H1 (cell line): ENCODE data around the gene OPCML. TPM values are rescaled to one million over a fixed set of nuclear protein-coding genes. Genes with fewer than 3 reads are reported as not detected.

ENCODE experiments used
- CTCF ChIA-PET: fragments of 300-600 bp; sonication (Branson Sonifier 250); formaldehyde crosslinking; loops from one replicate; lab custom pipeline; 2021; ENCODE audit not compliant: partially characterized antibody; lab: Charles Lee
- POLR2A ChIA-PET: fragments of 300-600 bp; sonication (Branson Sonifier 250); formaldehyde crosslinking; loops from one replicate; lab custom pipeline; 2021; ENCODE audit warnings: inconsistent platforms; ENCODE audit not compliant: partially characterized antibody; lab: Charles Lee
- DNase-seq, 2 experiments: peaks; one replicate each; pipeline versions ENCODE4 v3.0.0 to v3.0.0-alpha.2; 2010 to 2022; ENCODE audit warnings: low spot score in 2 of 2, low read depth in 1 of 2, mixed read lengths in 1 of 2
- FAIRE-seq: peaks from 2 replicates; lab custom pipeline; 2011; peaks lifted over from hg19 to GRCh38; lab: Jason Lieb, UNC
- H2AFZ ChIP-seq: 2 replicates; pipeline ENCODE4 v1.8.1; 2012; ENCODE audit warnings: low read length, inconsistent platforms
- H2AK5ac ChIP-seq: 2 replicates; pipeline ENCODE4 v1.6.1; 2013; ENCODE audit warnings: low read depth, low read length
- H2BK120ac ChIP-seq: replicated peaks from 2 replicates; pipeline ENCODE3; 2013; ENCODE audit warnings: low read depth, low read length, inconsistent platforms
- H2BK12ac ChIP-seq: 2 replicates; pipeline ENCODE4 v1.6.1; 2013; ENCODE audit warnings: low read depth, low read length
- H2BK15ac ChIP-seq: 2 replicates; pipeline ENCODE4 v1.6.1; 2013; ENCODE audit warnings: low read length
- H2BK20ac ChIP-seq: 2 replicates; pipeline ENCODE4 v1.6.1; 2013; ENCODE audit warnings: low read length
- H2BK5ac ChIP-seq: 2 replicates; pipeline ENCODE4 v1.6.1; 2013; ENCODE audit warnings: low read depth, low read length
- H3K14ac ChIP-seq: 2 replicates; pipeline ENCODE4 v1.6.1; 2013; ENCODE audit warnings: inconsistent platforms; ENCODE audit not compliant: insufficient read length
- H3K18ac ChIP-seq: 2 replicates; pipeline ENCODE4 v1.6.1; 2013; ENCODE audit warnings: low read length; ENCODE audit errors: extremely low read depth
- H3K23ac ChIP-seq: 2 replicates; pipeline ENCODE4 v1.6.1; 2013; ENCODE audit warnings: inconsistent platforms; ENCODE audit not compliant: insufficient read length
- H3K23me2 ChIP-seq: 2 replicates; pipeline ENCODE4 v1.6.1; 2013; ENCODE audit warnings: low read depth, low read length
- H3K27ac ChIP-seq: 2 replicates; pipeline ENCODE4 v1.6.1; 2011; ENCODE audit warnings: low read depth, low read length, inconsistent platforms
- H3K27me3 ChIP-seq, 4 experiments: replicated peaks in 1 of 4; 1 replicate in 1 of 4; 2 replicates in 3 of 4; pipeline versions ENCODE4 v1.6.1 to v1.8.1; 2011 to 2013; ENCODE audit warnings: low read length in 3 of 4, mild to moderate bottlenecking in 3 of 4, inconsistent platforms in 2 of 4, mixed read lengths in 2 of 4, moderate library complexity in 1 of 4; ENCODE audit not compliant: control insufficient read depth in 3 of 4, insufficient read depth in 3 of 4; ENCODE audit errors: extremely low read depth in 1 of 4
- H3K36me3 ChIP-seq, 4 experiments: 2 replicates each; pipeline versions ENCODE4 v1.6.1 to v1.8.1; 2011 to 2013; ENCODE audit warnings: mild to moderate bottlenecking in 4 of 4, low read length in 3 of 4, moderate library complexity in 2 of 4, control low read depth in 1 of 4, inconsistent platforms in 1 of 4; ENCODE audit not compliant: insufficient read depth in 4 of 4, control insufficient read depth in 2 of 4
- H3K4ac ChIP-seq: replicated peaks from 2 replicates; pipeline ENCODE3; 2013; ENCODE audit warnings: low read length, low read depth, mixed read lengths, inconsistent platforms; ENCODE audit not compliant: insufficient read length
- H3K4me1 ChIP-seq, 4 experiments: replicated peaks in 1 of 4; 1 replicate in 1 of 4; 2 replicates in 3 of 4; pipeline versions ENCODE4 v1.6.1 to v1.8.1; 2011 to 2013; ENCODE audit warnings: low read length in 3 of 4, inconsistent platforms in 2 of 4, mixed read lengths in 1 of 4; ENCODE audit not compliant: insufficient read depth in 4 of 4, control insufficient read depth in 3 of 4
- H3K4me2 ChIP-seq, 2 experiments: 2 replicates each; pipeline versions ENCODE4 v1.6.1 to v1.8.1; 2011 to 2013; ENCODE audit warnings: low read depth in 2 of 2, low read length in 2 of 2, control low read depth in 1 of 2, inconsistent platforms in 1 of 2, mild to moderate bottlenecking in 1 of 2; ENCODE audit not compliant: insufficient read depth in 1 of 2
- H3K4me3 ChIP-seq, 4 experiments: fragments of 200-600, 300-600 bp in 1 of 4; sonication (generic), shearing (Covaris generic), sonication (Bioruptor Twin) in 1 of 4; 2 replicates each; pipeline versions ENCODE4 v1.5.1 to v1.8.1; 2011 to 2016; ENCODE audit warnings: low read length in 4 of 4, low read depth in 3 of 4, control low read depth in 2 of 4, inconsistent platforms in 2 of 4, mild to moderate bottlenecking in 2 of 4, mixed read lengths in 1 of 4, moderate library complexity in 1 of 4; ENCODE audit not compliant: insufficient read depth in 2 of 4; ENCODE audit errors: extremely low read depth in 1 of 4
- H3K56ac ChIP-seq: replicated peaks from 2 replicates; pipeline ENCODE3; 2013; ENCODE audit warnings: low read depth, mild to moderate bottlenecking, mixed read lengths, low read length, inconsistent platforms; ENCODE audit not compliant: insufficient read length
- H3K79me1 ChIP-seq: 2 replicates; pipeline ENCODE4 v1.6.1; 2013; ENCODE audit warnings: low read depth, low read length, control low read depth
- H3K79me2 ChIP-seq, 2 experiments: 2 replicates each; pipeline versions ENCODE4 v1.6.1 to v1.8.1; 2012 to 2013; ENCODE audit warnings: low read length in 2 of 2, mild to moderate bottlenecking in 2 of 2, inconsistent platforms in 1 of 2; ENCODE audit not compliant: insufficient read depth in 2 of 2, control insufficient read depth in 1 of 2
- H3K9ac ChIP-seq, 4 experiments: replicated peaks in 1 of 4; 1 replicate in 1 of 4; 2 replicates in 3 of 4; pipeline versions ENCODE4 v1.6.1 to v1.8.1; 2011 to 2013; ENCODE audit warnings: low read depth in 3 of 4, low read length in 3 of 4, control low read depth in 2 of 4, mild to moderate bottlenecking in 2 of 4, moderate library complexity in 2 of 4, inconsistent platforms in 1 of 4; ENCODE audit errors: extremely low read depth in 1 of 4
- H3K9me3 ChIP-seq, 2 experiments: 2 replicates each; pipeline versions ENCODE4 v1.6.1 to v1.8.1; 2012 to 2013; ENCODE audit warnings: mild to moderate bottlenecking in 2 of 2, moderate library complexity in 2 of 2, control low read depth in 1 of 2, inconsistent platforms in 1 of 2, low read depth in 1 of 2, low read length in 1 of 2, mixed read lengths in 1 of 2; ENCODE audit not compliant: insufficient read depth in 2 of 2
- H4K20me1 ChIP-seq, 2 experiments: replicated peaks in 1 of 2; 2 replicates each; pipeline versions ENCODE3 to v1.8.1; 2011 to 2013; ENCODE audit warnings: inconsistent platforms in 2 of 2, low read length in 2 of 2, mild to moderate bottlenecking in 1 of 2; ENCODE audit not compliant: insufficient read depth in 2 of 2, control insufficient read depth in 1 of 2
- H4K5ac ChIP-seq: 2 replicates; pipeline ENCODE4 v1.6.1; 2013; ENCODE audit warnings: low read length, low read depth, mixed read lengths, inconsistent platforms; ENCODE audit not compliant: insufficient read length
- H4K8ac ChIP-seq: 2 replicates; pipeline ENCODE4 v1.8.0; 2013; ENCODE audit warnings: mild to moderate bottlenecking, moderate library complexity, low read length, inconsistent platforms; ENCODE audit not compliant: insufficient read depth; ENCODE audit errors: extremely low read depth
- H4K91ac ChIP-seq: replicated peaks from 2 replicates; pipeline ENCODE3; 2013; ENCODE audit warnings: low read length, mixed read lengths, inconsistent platforms; ENCODE audit not compliant: insufficient read length
- BACH1 ChIP-seq: IDR thresholded peaks from 2 replicates; pipeline ENCODE4 v1.6.1; 2012; ENCODE audit warnings: low read length, improper control_type of control experiment
- CBX5 ChIP-seq: fragments of 300-800, 300-1000 bp; sonication (generic); IDR thresholded peaks from 2 replicates; pipeline ENCODE4 v1.7.1; 2016; ENCODE audit warnings: antibody characterized with exemption, low read length, low read depth
- CHD1 ChIP-seq: IDR thresholded peaks from 2 replicates; pipeline ENCODE4 v1.6.1; 2012; ENCODE audit warnings: low read depth, low read length, improper control_type of control experiment
- GTF2F1 ChIP-seq: IDR thresholded peaks from 2 replicates; pipeline ENCODE4 v1.6.1; 2012; ENCODE audit warnings: low read depth, low read length, improper control_type of control experiment, borderline replicate concordance
- SRF ChIP-seq: IDR thresholded peaks from 2 replicates; pipeline ENCODE4 v1.6.1; 2011; ENCODE audit warnings: mild to moderate bottlenecking, low read depth, low read length, moderate library complexity
- WGBS, 2 experiments: shearing (Covaris generic) in 1 of 2; methylation state at CpG; one replicate each; pipeline versions ENCODE4 v1.1.6 to v1.1.7; 2013 to 2015; ENCODE audit warnings: low lambda C conversion rate in 2 of 2, mixed read lengths in 2 of 2, inconsistent platforms in 1 of 2, low coverage in 1 of 2, missing lambda C conversion rate in 1 of 2; ENCODE audit not compliant: insufficient replicate concordance in 2 of 2, insufficient coverage in 1 of 2, insufficient read length in 1 of 2; ENCODE audit errors: extremely low coverage in 1 of 2, missing lambda C conversion rate in 1 of 2; 5-methylcytosine and 5-hydroxymethylcytosine counted together
- polyA plus RNA-seq, 7 experiments: library from polyadenylated mRNA; depleted of rRNA in 3 of 7; stranded (reverse) in 5 of 7; unstranded in 2 of 7; fragments of >200 nt in 5 of 7; fragments of 200-250 nt in 2 of 7; gene quantifications; 1 replicate in 5 of 7; 2 replicates in 1 of 7; 4 replicates in 1 of 7; pipeline versions ENCODE4 v1.2.1 to v1.2.3, GENCODE V29; 2011 to 2013; ENCODE audit warnings: missing spikeins in 2 of 7, mixed read lengths in 2 of 7
- total RNA-seq: library from RNA; stranded (reverse); fragmentation: NEBNext Ultra II Directional; extraction: Animal tissue kit (Norgen Biotek cat#: 25700); gene quantifications from 2 replicates; pipeline ENCODE4 v1.2.1, GENCODE V29; 2021

OPCML gene
- total and polyA plus RNA-seq, 2 of the 8 experiments (the other 6 are each of a cell fraction or from before 2014, with no cell fraction given), result 2.3 to 3.1 TPM

GRCh38 chr11:132840191-132840590 lies 692.1 kb downstream of the OPCML start:
- H3K4me1 ChIP-seq, result peaks cover 3 to 12% (median 7%) of the 10 kb centered on the region in 4 experiments; a peak in 6 of 7 replicates
- H2BK20ac ChIP-seq, result no peak overlapping the region
- H2AK5ac ChIP-seq, result no peak overlapping the region
- no peak overlapping the region for H2BK15ac ChIP-seq
- H2BK5ac ChIP-seq, result no peak overlapping the region
- no peaks in the 10 kb centered on the region for H4K20me1 ChIP-seq
- H3K14ac ChIP-seq, result no peak overlapping the region
- H3K79me2 ChIP-seq, result no peaks in the 10 kb centered on the region
- H3K36me3 ChIP-seq, result no peaks in the 10 kb centered on the region
- TF ChIP-seq BACH1 (no peak), CHD1 (no peak), GTF2F1 (no peak), CBX5 (no peak), SRF (no peak)
- no peaks in the 10 kb centered on the region for H3K23me2 ChIP-seq
- H3K9ac ChIP-seq, result no peak overlapping the region
- no peak overlapping the region for H3K4me3 ChIP-seq
- H3K56ac ChIP-seq, result no peak overlapping the region
- H3K4ac ChIP-seq, result no peak overlapping the region
- H3K9me3 ChIP-seq, result no peaks in the 10 kb centered on the region
- POLR2A ChIA-PET, result no interaction called here
- no peak overlapping the region for H2BK12ac ChIP-seq
- H4K5ac ChIP-seq, result no peak overlapping the region
- H2AFZ ChIP-seq, result no peak overlapping the region
- no peak overlapping the region for H3K18ac ChIP-seq
- H3K4me2 ChIP-seq, result no peak overlapping the region
- no peak overlapping the region for H4K8ac ChIP-seq
- H3K27me3 ChIP-seq, result no peaks in the 10 kb centered on the region
- FAIRE-seq, result no peak
- H3K23ac ChIP-seq, result no peak overlapping the region
- H3K27ac ChIP-seq, result no peak overlapping the region
- CTCF ChIA-PET, result interaction anchor here (0.8 to 1.6 kb wide), 3 partner anchors 11 to 101 kb away, joined by 3 to 4 read pairs (median 4); no protein-coding TSS in a partner anchor
- peak overlapping the region; percentile 23 for H4K91ac ChIP-seq
- no peak for DNase-seq
- no peak overlapping the region for H2BK120ac ChIP-seq
- WGBS, 2 experiments, result 55% methylated on average over 5 of the region's 5 CpGs; no CpG with 5 or more reads in 1 of the 2 experiments
- H3K79me1 ChIP-seq, result no peaks in the 10 kb centered on the region
